T-cell (primary cell): ENCODE results near the gene ZNF569. TPM values are rescaled to one million over a fixed set of nuclear protein-coding genes. Genes with fewer than 3 reads are reported as not detected.

Experiments used
- ATAC-seq, 4 experiments: fragments of 200-7000 bp in 3 of 4; fragments of 150-1000 bp in 1 of 4; cut with Tn5 transposase; replicated peaks in 1 of 4; 1 replicate in 3 of 4; 2 replicates in 1 of 4; pipeline ENCODE4 v1.10.0; 2021; ENCODE audit warnings: moderate library complexity in 3 of 4, mild to moderate bottlenecking in 2 of 4, moderate number of reproducible peaks in 1 of 4
- CTCF ChIA-PET, 2 donors: fragments of 300-600 bp; sonication (Branson Sonifier 250); formaldehyde crosslinking; loops; one replicate each; lab custom pipeline; 2022; ENCODE audit warnings: antibody characterized with exemption in 2 of 2; lab: Charles Lee
- POLR2A ChIA-PET, 2 donors: fragments of 300-600 bp; sonication (Branson Sonifier 250); formaldehyde crosslinking; loops; one replicate each; lab custom pipeline; 2022; ENCODE audit warnings: antibody characterized with exemption in 2 of 2; lab: Charles Lee
- DNase-seq, 35 experiments: peaks; one replicate each; pipeline versions ENCODE4 v3.0.0 to v3.0.0-alpha.2; 2013 to 2023
- H3K27ac ChIP-seq: one replicate; pipeline ENCODE4 v1.5.1; 2013; ENCODE audit warnings: low read length
- H3K27me3 ChIP-seq, 2 experiments: replicated peaks in 1 of 2; 1 replicate in 1 of 2; 2 replicates in 1 of 2; pipeline versions ENCODE4 v1.6.1 to v1.7.0; 2013; ENCODE audit warnings: low read length in 1 of 2, mixed read lengths in 1 of 2; ENCODE audit not compliant: control insufficient read depth in 2 of 2, insufficient read depth in 2 of 2; ENCODE audit errors: extremely low read depth in 1 of 2
- H3K36me3 ChIP-seq, 2 donors: 1 replicate in 1 of 2; 2 replicates in 1 of 2; pipeline versions ENCODE4 v1.6.1 to v1.7.0; 2013; ENCODE audit warnings: low read length in 1 of 2; ENCODE audit not compliant: control insufficient read depth in 2 of 2, insufficient read depth in 1 of 2; ENCODE audit errors: extremely low read depth in 1 of 2
- H3K4me1 ChIP-seq, 2 experiments: 1 replicate in 1 of 2; 2 replicates in 1 of 2; pipeline versions ENCODE4 v1.6.1 to v1.7.0; 2013; ENCODE audit warnings: low read length in 2 of 2, mixed read lengths in 1 of 2; ENCODE audit not compliant: insufficient read depth in 2 of 2, control insufficient read depth in 1 of 2; ENCODE audit errors: extremely low read depth in 1 of 2
- H3K4me3 ChIP-seq, 2 donors: 1 replicate in 1 of 2; 2 replicates in 1 of 2; pipeline versions ENCODE4 v1.5.1 to v1.7.0; 2013; ENCODE audit warnings: mild to moderate bottlenecking in 2 of 2, low read length in 1 of 2, moderate library complexity in 1 of 2; ENCODE audit not compliant: control insufficient read depth in 1 of 2; ENCODE audit errors: extremely low read depth in 1 of 2
- H3K9me3 ChIP-seq: 2 replicates; pipeline ENCODE4 v1.7.0; 2013
- H3K27ac Mint-ChIP-seq, 2 donors: one replicate each; pipeline ENCODE4 v1.8.0; 2020 to 2021; ENCODE audit warnings: mild to moderate bottlenecking in 2 of 2, mixed read lengths in 2 of 2
- H3K27me3 Mint-ChIP-seq, 2 donors: one replicate each; pipeline ENCODE4 v1.8.0; 2021 to 2022; ENCODE audit warnings: mixed read lengths in 2 of 2
- H3K36me3 Mint-ChIP-seq: one replicate; pipeline ENCODE4 v1.8.0; 2021; ENCODE audit warnings: mixed read lengths
- H3K4me1 Mint-ChIP-seq, 3 donors: one replicate each; pipeline ENCODE4 v1.8.0; 2020 to 2022; ENCODE audit warnings: mixed read lengths in 3 of 3, mild to moderate bottlenecking in 1 of 3
- H3K4me3 Mint-ChIP-seq, 3 donors: one replicate each; pipeline ENCODE4 v1.8.0; 2020 to 2022; ENCODE audit warnings: mild to moderate bottlenecking in 3 of 3, mixed read lengths in 3 of 3, moderate library complexity in 3 of 3
- H3K9me3 Mint-ChIP-seq, 3 donors: one replicate each; pipeline ENCODE4 v1.8.0; 2020 to 2022; ENCODE audit warnings: mixed read lengths in 3 of 3
- WGBS: methylation state at CpG from one replicate; pipeline ENCODE4 v1.1.5; 2013; ENCODE audit warnings: missing lambda C conversion rate; ENCODE audit not compliant: insufficient coverage; 5-methylcytosine and 5-hydroxymethylcytosine counted together
- total RNA-seq, 35 experiments: library from RNA in 6 of 35; stranded (reverse) in 6 of 35; fragments of 120-200 nt in 1 of 35; gene quantifications; one replicate each; pipeline versions ENCODE4 v1.2.1 to v1.2.4 and lab custom pipeline; 2013 to 2026

ZNF569 gene
- total RNA-seq, 5 donors from 2014 or later (not counting 1 experiment from before 2014, with no cell fraction given) = 5.6 to 10.8 (median 9.4) TPM

DNA sequence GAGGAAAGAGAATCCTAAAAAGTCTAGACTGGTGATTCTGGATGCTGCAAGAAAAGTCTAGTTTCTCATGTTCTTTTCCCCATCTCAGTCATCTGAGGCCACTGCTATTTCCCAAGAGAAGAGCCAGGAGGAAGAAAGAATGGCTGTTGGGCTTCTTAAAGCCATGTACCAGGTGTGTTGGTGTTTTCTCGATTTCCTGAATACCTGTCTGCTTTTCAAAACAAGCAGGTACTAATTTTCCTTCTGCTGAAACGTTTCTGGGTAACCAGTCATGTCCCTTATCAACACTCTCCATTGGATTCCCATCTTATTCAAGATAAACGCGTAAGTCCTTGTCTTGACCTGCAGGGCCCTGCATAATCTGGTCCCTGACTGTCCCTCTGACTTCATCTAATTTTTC is 3.0 kb upstream of the ZNF569 start:
- peak overlapping the region; percentile 93 for H3K27ac ChIP-seq
- H3K36me3 Mint-ChIP-seq = peaks cover 10% of the 10 kb centered on the region
- peak overlapping the region in 2 of 3 donors; percentile 96 to 98 for H3K4me3 Mint-ChIP-seq
- ATAC-seq (no peak), DNase-seq (peak in 1 of 35 experiments; percentile 1)
- ChIA-PET POLR2A (interaction anchor here in 1 of 2 donors (0.6 kb wide), 1 partner anchor 8 kb away, joined by 3 read pairs; no protein-coding TSS in a partner anchor), CTCF (interaction anchor here in 1 of 2 donors (0.6 kb wide), 4 partner anchors 10 to 309 kb away, joined by 3 to 4 read pairs (median 4); partner anchors contain the start of gene ZNF573)
- WGBS = 93% methylated on average over 3 of the region's 4 CpGs
- no peak overlapping the region for H3K4me3 ChIP-seq
- peaks cover 36 to 38% (median 38%) of the 10 kb centered on the region in 3 donors for H3K4me1 Mint-ChIP-seq
- H3K9me3 Mint-ChIP-seq = peaks cover 6 to 7% (median 7%) of the 10 kb centered on the region in 3 donors
- no peaks in the 10 kb centered on the region for H3K9me3 ChIP-seq
- H3K4me1 ChIP-seq = peaks cover 13 to 34% of the 10 kb centered on the region in 2 experiments
- no peaks in the 10 kb centered on the region for H3K27me3 ChIP-seq
- peak overlapping the region; percentile 95 to 98 for H3K27ac Mint-ChIP-seq
- no peaks in the 10 kb centered on the region for H3K27me3 Mint-ChIP-seq
- H3K36me3 ChIP-seq = peaks cover 3 to 17% of the 10 kb centered on the region in 2 donors

DNA sequence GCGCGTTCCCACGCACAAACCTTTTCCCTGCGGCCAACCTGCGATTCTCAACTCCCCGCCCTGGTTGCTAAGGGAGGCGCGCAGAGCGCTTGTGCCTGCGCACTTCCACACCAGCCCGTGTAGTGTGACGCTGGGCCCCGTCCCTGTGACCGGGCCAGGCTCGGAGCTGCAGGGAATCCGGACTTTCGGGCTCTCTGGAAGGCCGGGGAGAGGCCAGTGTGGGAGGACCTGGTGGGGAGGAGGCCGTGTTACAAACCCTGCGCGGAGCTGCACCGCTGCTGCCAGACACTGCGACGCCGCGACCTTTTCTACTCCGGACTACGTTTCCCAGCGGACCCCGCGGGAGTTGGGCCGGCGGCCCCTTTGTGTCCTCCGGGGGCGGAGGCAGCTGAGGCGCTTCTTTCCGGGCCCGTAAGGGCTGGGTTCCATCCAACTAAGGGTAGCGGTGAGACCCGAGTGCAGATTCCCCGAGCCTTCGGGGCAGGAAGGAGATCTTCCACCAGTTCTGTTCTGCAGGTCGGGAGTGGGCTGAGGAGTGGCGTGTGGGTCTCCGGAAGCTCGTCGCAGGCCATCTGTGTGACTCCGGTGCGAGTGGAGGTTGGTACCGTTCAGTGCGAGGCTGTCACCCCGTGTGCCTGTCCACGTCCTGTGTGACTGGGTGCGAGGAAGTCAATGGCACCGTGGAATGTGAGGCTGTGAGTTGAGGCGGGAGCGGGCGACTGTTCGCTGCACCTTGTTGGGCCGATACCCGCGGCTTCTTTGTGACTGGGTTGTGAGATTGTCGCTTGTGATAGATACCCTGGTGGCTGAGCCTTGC is 1.9 kb upstream of the ZNF569 start, which contains the start of gene ZNF570:
ZNF570 (plus strand) TSS at position 396 of the 817 bp plus-strand sequence. CDS start 999 bp downstream, outside the sequence.
- H3K36me3 ChIP-seq = peaks cover 0 to 21% of the 10 kb centered on the region in 2 donors
- H3K4me3 Mint-ChIP-seq = peak within 1 kb of the TSS in 2 of 3 donors; percentile 96 to 98
- ChIA-PET POLR2A (interaction anchor here in 1 of 2 donors (1.2 kb wide), 1 partner anchor 125 kb away, joined by 5 read pairs; the partner anchor contains the start of genes ZNF540 and ZNF571), CTCF (interaction anchor here in 1 of 2 donors (0.6 to 1.4 kb wide), 2 partner anchors 37 to 98 kb away, joined by 3 to 6 read pairs; partner anchors contain the start of genes ZNF527 and ZNF793)
- ATAC-seq (peak; percentile 78 to 79 (median 79)), DNase-seq (peak; percentile 75 to 92 (median 87))
- peak within 1 kb of the TSS; percentile 70 to 72 for H3K4me3 ChIP-seq
- H3K4me1 Mint-ChIP-seq = peaks cover 40 to 46% (median 43%) of the 10 kb centered on the region in 3 donors
- H3K4me1 ChIP-seq = peaks cover 13 to 34% of the 10 kb centered on the region in 2 experiments
- H3K9me3 ChIP-seq = no peaks in the 10 kb centered on the region
- peak within 1 kb of the TSS; percentile 93 for H3K27ac ChIP-seq
- peaks cover 20% of the 10 kb centered on the region for H3K36me3 Mint-ChIP-seq
- H3K9me3 Mint-ChIP-seq = peaks cover 9 to 16% (median 12%) of the 10 kb centered on the region in 3 donors
- 0% methylated on average over 63 of the region's 63 CpGs for WGBS
- H3K27me3 ChIP-seq = no peaks in the 10 kb centered on the region
- no peaks in the 10 kb centered on the region for H3K27me3 Mint-ChIP-seq
- H3K27ac Mint-ChIP-seq = peak within 1 kb of the TSS; percentile 95 to 98

DNA sequence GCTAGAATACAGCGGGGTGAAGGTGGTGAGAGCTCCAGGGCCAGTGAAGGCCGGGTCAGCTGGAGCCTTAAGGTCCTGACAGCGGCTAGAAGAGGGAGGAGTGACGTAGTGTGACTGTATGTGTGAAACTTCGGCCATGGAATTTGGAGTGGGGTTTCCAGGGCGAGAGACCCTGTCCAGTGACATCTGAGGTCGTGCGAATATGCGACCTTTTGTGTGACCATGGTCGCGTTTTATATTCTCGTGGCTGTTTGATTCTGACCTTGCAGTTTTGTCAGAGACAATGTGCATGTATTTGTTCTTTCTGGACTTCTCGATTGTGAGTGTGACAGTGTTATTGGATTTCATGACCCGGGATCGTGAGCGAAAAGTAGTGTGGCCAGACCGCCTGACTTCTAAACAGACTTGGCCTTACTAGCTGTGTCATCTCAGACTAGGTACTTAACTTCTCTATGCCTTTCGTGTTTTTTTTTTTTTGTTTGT is 405 bp upstream of the ZNF569 start:
- Mint-ChIP-seq H3K27ac (peak overlapping the region; percentile 89 to 93), H3K27me3 (no peaks in the 10 kb centered on the region)
- no peak for ATAC-seq

DNA sequence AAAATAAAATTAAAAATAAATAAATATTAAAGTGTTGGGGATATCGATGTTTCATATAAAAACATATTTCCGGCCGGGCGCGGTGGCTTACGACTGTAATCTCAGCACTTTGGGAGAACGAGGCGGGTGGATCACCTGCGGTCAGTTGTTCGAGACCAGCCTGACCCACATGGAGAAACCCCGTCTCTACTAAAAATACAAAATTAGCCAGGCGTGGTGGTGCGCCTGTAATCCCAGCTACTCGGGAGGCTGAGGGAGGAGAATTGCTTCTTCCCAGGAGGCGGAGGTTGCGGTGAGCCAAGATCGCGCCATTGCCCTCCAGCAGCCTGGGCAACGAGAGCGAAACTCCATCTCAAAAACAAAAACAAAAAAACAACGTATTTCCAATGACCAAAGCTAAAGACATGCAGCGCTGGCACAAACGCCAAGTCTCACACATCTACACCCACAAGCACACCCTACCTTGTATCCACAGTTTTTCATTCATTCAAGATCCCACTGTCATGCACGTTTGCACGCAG is 907 bp downstream of the ZNF569 start:
- ATAC-seq = no peak
- peak overlapping the region; percentile 89 to 93 for H3K27ac Mint-ChIP-seq
- Histone ChIP-seq H3K27ac (peak overlapping the region; percentile 84), H3K36me3 (peaks cover 5 to 30% of the 10 kb centered on the region in 2 donors), H3K9me3 (no peaks in the 10 kb centered on the region), H3K27me3 (no peaks in the 10 kb centered on the region), H3K4me1 (peaks cover 13 to 34% of the 10 kb centered on the region in 2 experiments), H3K4me3 (peak overlapping the region; percentile 85 to 95)
- no peaks in the 10 kb centered on the region for H3K27me3 Mint-ChIP-seq
- H3K4me3 Mint-ChIP-seq = peak overlapping the region in 2 of 3 donors; percentile 96 to 98
- H3K9me3 Mint-ChIP-seq = peaks cover 9 to 16% (median 14%) of the 10 kb centered on the region in 3 donors
- ChIA-PET CTCF (no interaction called here), POLR2A (interaction anchor here in 1 of 2 donors (0.8 kb wide), 1 partner anchor 132 kb away, joined by 3 read pairs; a partner anchor contains a TSS)
- peaks cover 40 to 46% (median 43%) of the 10 kb centered on the region in 3 donors for H3K4me1 Mint-ChIP-seq
- no peak for DNase-seq
- 51% methylated on average over 16 of the region's 25 CpGs for WGBS
- peaks cover 20% of the 10 kb centered on the region for H3K36me3 Mint-ChIP-seq

More for the DNA sequence above, 405 bp upstream of the ZNF569 start:
- no peaks in the 10 kb centered on the region for H3K9me3 ChIP-seq
- no peaks in the 10 kb centered on the region for H3K27me3 ChIP-seq
- peak overlapping the region; percentile 85 to 95 for H3K4me3 ChIP-seq
- ChIA-PET CTCF (interaction anchor here in 1 of 2 donors (0.6 to 1.4 kb wide), 4 partner anchors 39 to 157 kb away, joined by 3 to 4 read pairs (median 3); partner anchors contain the start of genes ZNF527, ZNF540, ZNF571 and ZNF793), POLR2A (interaction anchor here (0.5 to 1.5 kb wide), 4 partner anchors 97 to 703 kb away, joined by 3 to 7 read pairs (median 4); partner anchors contain the start of genes ZNF527 (in 1 of the 2), ZNF540 (in 1 of the 2) and ZNF571 (in 1 of the 2))
- Mint-ChIP-seq H3K4me1 (peaks cover 40 to 46% (median 43%) of the 10 kb centered on the region in 3 donors), H3K36me3 (peaks cover 20% of the 10 kb centered on the region), H3K4me3 (peak overlapping the region in 2 of 3 donors; percentile 96 to 98), H3K9me3 (peaks cover 9 to 16% (median 14%) of the 10 kb centered on the region in 3 donors)
- H3K4me1 ChIP-seq = peaks cover 13 to 34% of the 10 kb centered on the region in 2 experiments
- no peak for DNase-seq
- peaks cover 0 to 30% of the 10 kb centered on the region in 2 donors for H3K36me3 ChIP-seq
- WGBS = 60% methylated on average over 16 of the region's 18 CpGs
- peak overlapping the region; percentile 84 for H3K27ac ChIP-seq

DNA sequence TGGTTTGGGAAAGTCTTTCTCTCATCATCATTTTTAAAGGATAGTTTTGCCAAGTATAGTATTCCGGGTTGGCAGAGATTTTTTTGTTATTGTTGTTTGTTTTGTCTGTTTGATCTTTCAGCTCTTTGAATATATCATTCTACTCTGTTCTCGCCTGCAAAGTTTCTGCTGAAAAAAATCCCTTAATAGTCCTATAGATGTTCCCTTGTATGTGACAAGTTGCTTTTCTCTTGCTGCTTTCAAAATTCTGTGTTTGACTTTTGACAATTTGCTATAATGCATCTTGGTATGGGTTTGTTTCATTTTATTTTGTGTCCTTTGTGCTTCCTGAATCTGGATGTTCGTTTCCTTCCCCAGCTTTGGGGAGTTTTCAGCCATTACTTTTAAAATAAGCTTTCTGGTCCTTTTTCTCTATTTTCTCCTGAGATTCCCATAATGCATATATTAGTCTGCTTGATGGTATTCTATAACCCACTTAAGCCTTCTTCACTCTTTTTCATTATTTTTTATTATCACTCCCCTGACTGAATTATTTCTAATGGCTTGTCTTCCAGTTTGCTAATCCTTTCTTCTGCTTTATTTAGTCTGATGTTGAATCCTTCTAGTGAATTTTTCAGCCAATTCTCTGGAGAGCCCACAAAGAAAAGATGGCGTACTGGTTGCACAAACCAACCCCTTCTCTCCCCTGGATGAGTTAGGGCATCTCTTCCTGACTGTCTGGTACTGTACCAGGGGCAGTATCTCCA is 14.6 kb downstream of the ZNF569 start:
- no CpG with 5 or more reads among the region's 4 CpGs for WGBS
- ATAC-seq = no peak
- Histone ChIP-seq H3K36me3 (peaks cover 3 to 13% of the 10 kb centered on the region in 2 donors), H3K27ac (no peak overlapping the region), H3K9me3 (peaks cover 43% of the 10 kb centered on the region), H3K27me3 (no peaks in the 10 kb centered on the region), H3K4me1 (no peaks in the 10 kb centered on the region), H3K4me3 (no peak overlapping the region)
- Mint-ChIP-seq H3K4me1 (peaks cover 0 to 2% (median 0%) of the 10 kb centered on the region in 3 donors), H3K27me3 (no peaks in the 10 kb centered on the region), H3K36me3 (peaks cover 64% of the 10 kb centered on the region), H3K4me3 (no peak overlapping the region), H3K27ac (no peak overlapping the region), H3K9me3 (peaks cover 33 to 75% (median 66%) of the 10 kb centered on the region in 3 donors)
- no peak for DNase-seq
- ChIA-PET POLR2A (no interaction called here), CTCF (interaction anchor here in 1 of 2 donors (0.5 kb wide), 2 partner anchors 81 to 851 kb away, joined by 3 to 7 read pairs; no protein-coding TSS in a partner anchor)
